Measurements from ENCODE around the gene IDI1.
"Not testable (repeated sequence)": the region's sequence is repeated elsewhere in the genome, so short reads cannot be mapped to it uniquely, and the experiment has no call there.

The IDI1 gene

DNA sequence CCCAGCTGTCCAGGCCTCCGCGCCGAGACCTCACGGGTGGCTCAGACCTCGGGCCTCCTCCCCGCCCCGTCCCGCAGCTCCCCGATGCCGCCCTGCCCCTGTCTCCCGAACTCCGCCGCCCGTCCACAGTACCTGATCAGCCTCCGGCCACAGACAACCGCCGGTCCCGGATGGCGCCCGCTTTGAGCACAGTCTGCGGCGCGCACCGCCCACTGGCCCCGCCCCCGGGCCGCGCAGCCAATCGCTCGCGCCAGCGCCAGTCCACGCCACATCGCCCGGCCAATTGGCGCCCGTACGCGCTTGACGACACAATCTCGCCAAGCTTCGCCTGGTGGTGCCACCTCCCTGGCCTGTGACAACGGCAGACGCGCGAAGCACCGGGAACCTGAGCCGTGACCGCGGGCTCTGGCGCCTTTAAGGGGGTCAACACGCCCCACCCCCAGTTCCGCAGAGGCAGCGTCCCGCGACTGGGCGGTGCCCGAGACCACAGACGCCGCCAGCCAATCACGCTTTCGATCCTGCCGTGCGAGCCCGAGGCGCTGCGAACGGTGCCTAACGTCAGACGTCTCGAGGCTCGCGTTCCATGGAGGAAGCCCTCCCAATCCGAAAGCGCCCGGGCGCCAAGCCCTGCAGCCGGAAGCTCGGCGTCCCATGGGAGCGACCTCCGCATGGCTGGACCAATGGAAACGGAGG, at the start of gene IDI1:
IDI1 (minus strand) TSS at position 388 of the 693 bp plus-strand sequence; CDS start at position 272, 116 bp downstream.
- DNase-seq = peak; percentile 98

DNA sequence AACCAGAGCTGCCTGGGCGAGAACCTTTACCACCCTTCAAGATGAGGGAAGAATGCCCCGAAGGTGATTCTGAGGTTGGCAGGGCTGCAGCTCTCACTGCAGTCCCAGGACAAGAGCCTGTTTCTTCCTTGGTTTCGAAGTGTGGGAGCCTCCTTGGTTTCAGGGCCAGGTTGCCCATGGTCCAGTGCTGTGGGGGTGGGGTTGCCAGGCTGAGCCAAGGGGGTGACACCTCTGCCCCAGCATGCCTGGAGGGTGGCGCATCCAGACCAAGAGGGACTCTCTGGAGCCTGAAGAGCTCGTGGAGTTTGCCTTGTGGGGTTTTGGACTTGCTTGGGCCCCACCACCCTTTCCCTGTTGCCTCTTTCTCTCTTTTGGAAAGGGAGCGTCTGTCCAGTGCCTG, 48.5 kb upstream of the IDI1 start:
- no peak for DNase-seq

GRCh38 chr10:1096287-1096889, 47.5 kb upstream of the IDI1 start:
- no peak for DNase-seq

- DNase-seq = no peak
These were observed 46.6 kb upstream of the IDI1 start for GRCh38 chr10:1095498-1095897.

DNA sequence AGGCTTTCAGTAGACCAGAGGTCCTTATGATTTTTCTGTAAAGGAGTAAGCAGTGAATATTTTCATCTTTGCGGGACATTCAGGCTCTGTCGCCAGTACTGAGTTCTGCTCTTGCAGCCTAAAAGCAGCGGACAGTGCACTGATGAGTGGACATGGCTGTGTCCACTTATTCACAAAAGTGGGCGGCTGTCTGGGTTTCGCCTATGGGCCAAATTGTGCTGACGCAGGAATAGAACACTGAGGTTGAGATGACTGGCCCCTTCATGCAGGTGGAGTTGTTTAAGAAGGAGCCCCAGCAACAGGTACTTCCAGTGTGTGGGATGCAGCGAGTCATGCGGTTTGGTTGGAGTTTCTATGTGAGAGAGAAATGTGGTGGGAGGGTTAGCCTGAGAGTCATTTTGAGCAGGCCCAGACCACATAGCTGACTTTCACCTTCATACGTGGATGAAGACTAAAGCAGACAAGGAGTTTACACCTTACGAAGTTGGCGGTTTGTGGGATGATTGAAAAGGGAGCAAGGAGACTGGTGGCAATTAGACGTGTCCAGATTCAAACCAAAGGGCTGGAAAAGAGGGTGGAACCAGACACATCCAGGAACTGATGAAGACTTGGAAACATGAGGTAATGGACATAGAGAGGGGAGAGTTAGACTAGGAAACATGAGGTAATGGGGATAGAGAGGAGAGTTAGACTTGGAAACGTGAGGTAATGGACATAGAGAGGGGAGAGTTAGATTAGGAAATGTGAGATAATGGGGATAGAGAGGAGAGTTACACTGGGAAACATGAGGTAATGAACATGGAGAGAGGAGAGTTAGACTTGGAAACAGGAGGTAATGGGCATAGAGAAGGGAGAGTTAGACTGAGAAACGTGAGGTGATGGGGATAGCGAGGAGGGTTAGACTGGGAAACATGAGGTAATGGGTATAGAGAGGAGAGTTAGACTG, 45.5 kb upstream of the IDI1 start:
- DNase-seq = no peak

DNA sequence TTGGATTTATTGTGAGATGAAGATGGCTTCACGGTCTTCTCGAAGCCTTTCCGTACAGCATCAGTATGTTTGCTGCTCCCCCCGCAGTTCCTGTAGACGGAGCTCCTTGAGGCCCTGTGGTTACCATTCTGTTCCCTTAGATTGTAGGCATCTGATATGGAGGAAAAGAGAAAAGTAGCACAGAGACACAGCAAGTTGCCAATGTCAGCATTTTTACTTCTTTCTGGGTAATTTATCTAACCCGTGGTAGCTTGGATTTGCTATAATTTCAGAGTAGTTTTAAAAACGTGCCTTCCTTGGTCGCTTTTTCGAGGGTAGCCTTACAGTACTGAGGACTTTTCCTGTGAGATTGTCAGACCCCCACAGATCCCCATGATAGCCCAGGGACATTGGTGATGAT, 44.8 kb upstream of the IDI1 start:
- no peak for DNase-seq

- DNase-seq = no peak
These were observed 41.8 kb upstream of the IDI1 start for GRCh38 chr10:1090696-1091095.

GRCh38 chr10:1089017-1089689, 40.2 kb upstream of the IDI1 start:
- no peak for DNase-seq

- no peak for DNase-seq
These were observed 37.9 kb upstream of the IDI1 start for GRCh38 chr10:1086787-1087186.

- DNase-seq = no peak
These were observed 36.3 kb upstream of the IDI1 start for GRCh38 chr10:1085258-1085657.

- DNase-seq = no peak
These were observed 35.4 kb upstream of the IDI1 start for GRCh38 chr10:1084011-1084950.

DNA sequence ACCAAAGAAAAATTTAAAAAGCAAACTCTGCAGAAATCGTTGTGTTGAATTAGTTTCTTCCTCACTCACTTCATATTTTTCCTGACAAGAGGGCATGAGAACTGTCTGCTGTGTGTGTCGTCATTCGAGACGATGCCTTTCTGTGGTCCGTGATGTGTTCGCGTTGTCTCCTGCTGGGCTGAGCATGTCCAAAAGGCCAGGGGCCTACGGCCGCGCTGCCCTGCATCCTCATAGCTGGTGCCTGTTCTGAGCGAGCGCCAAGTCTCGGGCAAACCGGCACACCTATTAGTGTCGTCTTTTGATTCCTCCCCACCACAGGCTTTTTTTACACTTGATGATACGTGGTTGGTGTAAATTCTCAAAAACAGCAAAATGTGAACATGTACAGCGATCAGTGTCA, 34.7 kb upstream of the IDI1 start:
- DNase-seq = no peak

GRCh38 chr10:1078668-1079067, 29.7 kb upstream of the IDI1 start:
- no peak for DNase-seq

DNA sequence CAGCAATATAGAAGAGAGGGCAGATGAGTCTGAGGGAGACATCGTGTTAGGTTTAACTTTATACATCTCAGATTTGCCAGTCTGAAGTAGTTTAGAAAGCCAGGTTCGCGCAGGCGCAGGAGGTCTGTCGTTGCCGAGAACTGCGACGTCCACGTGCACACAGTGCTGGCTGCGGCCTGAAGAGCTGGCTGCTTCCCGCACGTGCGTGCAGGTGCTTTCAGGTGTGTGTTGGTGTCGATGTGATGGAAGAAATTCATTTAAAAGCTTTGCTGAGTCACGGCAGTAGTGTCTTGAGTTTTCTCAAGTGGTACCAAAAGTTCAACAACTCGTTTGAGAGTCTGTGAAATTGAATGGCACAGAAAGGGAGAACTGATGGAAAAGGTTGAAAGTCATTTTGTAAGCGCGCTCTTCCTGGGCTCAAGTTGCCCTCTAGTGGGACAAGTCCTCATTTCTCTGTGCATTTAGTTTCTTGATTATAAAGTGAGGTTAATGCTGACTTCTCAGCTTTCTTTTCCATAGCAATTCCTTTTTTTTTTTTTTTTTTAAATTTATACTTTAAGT, 25.9 kb upstream of the IDI1 start:
- peak in 1 of 2 donors; percentile 29 for DNase-seq

DNA sequence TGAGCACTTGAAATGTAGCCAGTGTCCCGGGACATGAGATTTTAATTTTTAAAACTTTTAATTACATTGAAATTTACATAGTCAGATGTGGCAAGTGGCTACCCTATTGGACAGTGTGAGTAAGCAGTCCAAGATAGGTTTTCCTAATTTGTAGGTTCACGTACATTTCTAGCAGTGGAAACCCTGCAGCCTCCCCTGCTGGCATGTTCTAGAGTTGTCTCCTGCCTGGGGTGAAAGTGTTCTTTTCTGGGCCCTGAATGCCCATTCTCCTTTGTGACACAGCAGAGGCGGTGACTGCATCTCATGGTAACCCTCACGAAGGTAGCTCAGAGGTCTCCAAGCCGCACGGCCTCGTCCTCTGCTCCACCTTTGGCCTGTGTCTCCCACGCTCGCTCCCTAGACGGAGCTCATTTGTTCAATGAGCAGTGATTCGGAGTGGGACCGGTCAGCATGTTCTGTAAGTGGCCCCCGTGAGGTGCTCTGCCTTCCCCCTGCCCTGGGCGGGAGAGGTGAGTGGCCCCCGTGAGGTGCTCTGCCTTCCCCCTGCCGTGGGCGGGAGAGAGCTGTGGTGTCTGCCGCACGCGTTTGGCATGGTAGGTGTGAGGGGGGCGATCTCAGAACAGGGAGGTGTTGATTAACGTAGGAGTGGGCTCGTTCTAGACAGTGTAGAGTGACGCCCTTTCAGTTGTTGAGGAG, 25.3 kb upstream of the IDI1 start:
- DNase-seq = peak in 1 of 2 donors; percentile 22

DNA sequence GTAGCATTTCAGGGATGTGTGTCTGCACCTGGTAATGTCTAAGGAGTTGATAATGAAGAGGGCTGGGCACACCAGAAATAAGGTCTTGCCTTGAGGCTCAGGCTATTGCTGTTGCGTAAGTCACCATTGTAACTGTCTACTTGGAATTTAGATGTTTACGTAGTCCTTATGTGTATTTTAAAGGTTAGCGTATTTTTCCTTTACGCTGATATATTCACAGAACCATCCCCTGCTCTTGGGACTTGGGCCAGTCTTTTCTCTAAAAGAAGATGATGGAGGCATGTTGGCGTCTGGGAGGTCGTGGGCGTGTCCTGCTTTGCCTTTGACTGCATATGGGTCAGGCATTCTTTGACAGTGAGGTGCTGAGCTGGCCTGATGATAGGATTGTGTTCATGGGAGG, 22.0 kb upstream of the IDI1 start:
- DNase-seq = no peak

DNA sequence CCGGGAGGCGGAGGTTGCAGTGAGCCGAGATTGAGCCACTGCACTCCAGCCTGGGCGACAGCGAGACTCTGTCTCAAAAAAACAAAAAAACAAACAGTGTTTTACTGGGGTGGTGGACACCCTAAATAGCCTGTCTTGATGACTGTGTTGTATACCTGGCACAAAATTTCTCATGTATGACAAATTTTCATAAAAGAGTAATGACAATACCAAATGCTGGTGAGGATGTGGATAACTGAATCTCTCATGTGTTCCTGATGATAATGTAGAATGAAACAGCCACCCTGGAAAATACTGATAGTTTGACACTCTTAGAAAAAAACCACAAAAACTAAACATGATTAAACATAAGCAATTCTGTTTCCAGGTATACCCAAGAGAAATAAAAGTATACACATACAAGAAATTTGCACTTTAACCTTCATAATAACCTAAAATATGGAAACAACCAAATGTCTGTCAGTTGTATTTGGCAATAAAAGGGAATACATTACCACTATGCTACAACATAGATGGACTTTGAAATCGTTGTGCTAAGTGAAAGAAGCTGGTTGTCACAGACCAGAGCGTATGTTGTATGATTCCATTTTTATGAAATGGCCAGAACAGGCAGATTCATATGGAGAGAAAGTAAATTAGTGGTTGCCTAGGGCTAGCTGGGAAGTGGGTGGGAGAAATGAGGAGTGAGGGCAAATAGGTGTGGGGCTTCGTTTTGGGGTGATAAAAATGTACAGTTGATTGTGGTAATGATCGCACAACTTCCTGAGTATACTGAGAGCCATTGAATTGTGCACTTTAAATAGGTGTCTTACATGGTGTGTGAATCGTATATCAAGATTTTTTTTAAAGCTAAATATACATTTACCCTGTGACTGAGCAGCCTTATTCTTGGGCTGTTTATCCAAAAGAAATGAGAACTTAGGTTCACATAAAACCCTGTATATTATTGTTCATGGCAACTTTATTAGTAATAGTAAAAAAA, 19.8 kb upstream of the IDI1 start:
- no peak for DNase-seq

GRCh38 chr10:1066734-1067133, 17.8 kb upstream of the IDI1 start:
- DNase-seq = not testable (repeated sequence)

GRCh38 chr10:1064964-1065247, 16.0 kb upstream of the IDI1 start:
- DNase-seq = no peak

Data from CD4-positive, alpha-beta T cell treated with Interleukin-4 for 1 hour (primary cell).